DMS153 treated with DMSO at 0.1 percent for 48 hours (cell line): ENCODE data around the gene ELMOD1.

Experiments used
- DNase-seq: peaks from one replicate; lab custom pipeline; 2025; ENCODE audit not compliant: unreplicated experiment; lab: John Stamatoyannopoulos, UW

Gene ELMOD1

DNA sequence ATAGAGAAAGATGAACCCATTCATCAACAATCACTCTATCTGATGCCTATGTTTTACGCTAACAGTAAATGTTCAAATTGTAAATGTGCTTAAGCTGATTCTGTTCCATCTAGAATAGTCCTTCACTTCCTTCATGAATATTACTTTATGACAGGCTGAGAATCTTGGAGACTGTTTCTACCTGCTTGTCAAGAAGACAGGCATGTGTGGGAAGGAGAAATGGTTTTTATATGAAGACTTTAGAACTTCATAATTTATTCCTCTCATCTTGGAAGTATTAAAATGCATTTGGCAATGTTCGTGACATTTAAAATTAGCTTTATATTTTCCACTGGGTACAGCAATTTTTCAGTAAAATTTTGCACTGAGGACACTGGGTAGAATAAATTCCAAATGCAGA, 41.0 kb downstream of the ELMOD1 start:
- no peak for DNase-seq

- no peak for DNase-seq
Measured at GRCh38 chr11:107646783-107647182, 55.8 kb downstream of the ELMOD1 start.

DNA sequence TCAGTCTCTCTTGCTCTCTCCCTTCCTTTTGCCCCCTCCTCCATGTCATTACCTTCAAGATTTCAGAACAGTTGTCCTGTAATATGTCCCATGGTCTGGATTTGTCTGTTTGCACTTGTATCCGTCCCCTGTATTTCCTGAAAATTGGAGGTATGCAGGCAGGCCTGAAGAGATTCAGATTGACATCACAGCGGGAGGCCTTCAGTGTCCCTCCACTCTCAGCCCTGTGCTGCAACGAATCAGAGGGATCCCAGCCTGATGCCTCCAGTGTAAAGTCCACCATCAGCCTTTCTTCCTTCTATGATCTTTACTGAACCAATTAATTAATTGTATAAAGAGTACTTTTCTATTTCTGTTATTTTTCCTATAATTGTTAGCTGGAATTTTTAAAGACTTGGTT, 57.3 kb downstream of the ELMOD1 start:
- DNase-seq: no peak

DNA sequence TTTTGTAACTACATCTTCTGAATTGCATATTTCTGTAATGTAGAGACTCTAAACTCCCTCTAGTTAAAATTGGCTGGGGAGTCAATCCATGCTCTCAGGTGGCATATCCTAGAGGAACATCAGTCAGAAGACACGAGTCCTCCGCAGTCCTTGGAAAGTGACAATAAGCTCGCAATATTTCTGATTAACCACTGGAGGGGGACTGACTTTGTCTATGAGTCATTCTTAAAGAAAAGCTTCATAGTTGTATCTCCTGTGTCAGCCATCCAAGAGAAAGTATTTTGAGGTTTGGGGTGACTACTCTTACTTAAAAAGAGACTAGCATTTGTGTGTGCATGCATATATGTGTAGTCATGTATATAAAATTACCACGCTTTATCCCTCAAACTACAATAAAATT, 60.7 kb downstream of the ELMOD1 start:
- DNase-seq: no peak

DNA sequence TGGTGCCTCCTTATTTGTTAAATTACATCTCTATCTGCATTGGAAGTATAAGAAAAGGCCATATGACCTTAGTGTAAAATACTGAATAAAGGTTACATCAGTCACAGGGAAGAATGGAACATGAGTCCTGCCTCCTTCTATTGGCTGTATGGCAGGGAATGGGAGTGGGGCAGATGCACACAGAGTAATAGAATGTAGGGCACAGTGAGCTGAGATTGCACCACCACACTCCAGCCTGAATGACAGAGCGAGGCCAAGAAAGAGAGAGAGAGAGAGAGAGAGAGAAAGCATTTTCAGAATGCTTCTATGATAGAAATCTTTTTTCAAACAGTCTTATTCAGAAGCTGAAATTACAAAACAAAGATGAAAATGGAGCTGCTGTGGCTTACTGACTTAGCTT, 62.1 kb downstream of the ELMOD1 start:
- DNase-seq: no peak

DNA sequence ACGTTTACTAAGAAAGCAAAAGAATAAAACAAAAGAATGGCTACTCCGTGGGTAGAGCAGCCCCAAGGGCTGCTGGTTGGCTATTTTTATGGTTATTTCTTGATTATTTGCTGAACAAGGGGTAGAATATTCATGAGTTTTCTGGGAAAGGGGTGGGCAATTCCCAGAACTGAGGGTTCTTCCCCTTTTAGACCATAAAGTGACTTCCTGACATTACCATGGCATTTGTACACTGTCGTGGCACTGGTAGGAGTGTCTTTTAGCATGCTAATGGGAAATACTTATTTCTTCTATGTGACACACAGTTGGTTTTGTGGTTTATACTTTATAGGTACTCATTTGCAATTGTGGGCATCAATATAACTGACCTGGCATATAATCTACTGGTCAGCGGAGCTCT, 64.7 kb downstream of the ELMOD1 start:
- DNase-seq: no peak

DNA sequence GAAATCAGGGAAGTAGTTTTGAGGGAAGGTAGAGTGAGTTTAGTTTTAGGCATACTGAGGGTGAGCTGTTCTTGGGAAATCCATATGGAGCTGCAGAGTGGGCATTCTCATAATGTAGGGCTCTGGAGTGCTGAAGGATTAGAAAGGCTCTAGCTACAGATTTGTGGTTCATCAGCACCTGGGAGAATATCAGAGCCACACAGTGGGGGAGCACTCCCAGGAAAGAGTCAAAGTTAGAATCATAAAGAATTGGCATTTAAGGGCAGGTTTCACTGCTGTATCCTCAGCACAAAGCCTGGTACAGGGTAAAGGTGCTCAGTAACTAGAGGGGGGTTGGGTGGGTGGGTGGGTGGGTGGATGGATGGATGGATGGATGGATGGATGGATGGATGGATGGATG, 68.4 kb downstream of the ELMOD1 start:
- no peak for DNase-seq

GRCh38 chr11:107660066-107660465, 69.1 kb downstream of the ELMOD1 start:
- DNase-seq: no peak

GRCh38 chr11:107661656-107662055, 70.7 kb downstream of the ELMOD1 start:
- DNase-seq: no peak

DNA sequence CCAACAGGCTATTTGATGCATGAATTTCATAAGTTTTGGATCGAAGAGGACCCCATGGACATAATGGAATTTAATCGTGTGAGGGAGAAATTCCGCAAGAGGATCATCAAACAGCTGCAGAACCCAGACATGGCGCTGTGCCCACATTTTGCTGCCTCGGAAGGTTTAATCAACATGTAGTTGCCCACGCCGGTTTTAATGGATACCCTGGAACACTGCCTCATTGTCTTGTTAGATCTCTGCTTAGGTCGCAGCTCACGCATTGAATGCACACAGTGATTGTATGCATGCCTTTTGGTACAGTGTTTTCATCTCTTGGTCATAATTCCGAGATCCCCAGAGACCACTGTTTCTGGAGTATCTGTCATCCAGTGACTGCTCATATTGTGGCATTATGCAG, 74.1 kb downstream of the ELMOD1 start:
- DNase-seq: no peak

DNA sequence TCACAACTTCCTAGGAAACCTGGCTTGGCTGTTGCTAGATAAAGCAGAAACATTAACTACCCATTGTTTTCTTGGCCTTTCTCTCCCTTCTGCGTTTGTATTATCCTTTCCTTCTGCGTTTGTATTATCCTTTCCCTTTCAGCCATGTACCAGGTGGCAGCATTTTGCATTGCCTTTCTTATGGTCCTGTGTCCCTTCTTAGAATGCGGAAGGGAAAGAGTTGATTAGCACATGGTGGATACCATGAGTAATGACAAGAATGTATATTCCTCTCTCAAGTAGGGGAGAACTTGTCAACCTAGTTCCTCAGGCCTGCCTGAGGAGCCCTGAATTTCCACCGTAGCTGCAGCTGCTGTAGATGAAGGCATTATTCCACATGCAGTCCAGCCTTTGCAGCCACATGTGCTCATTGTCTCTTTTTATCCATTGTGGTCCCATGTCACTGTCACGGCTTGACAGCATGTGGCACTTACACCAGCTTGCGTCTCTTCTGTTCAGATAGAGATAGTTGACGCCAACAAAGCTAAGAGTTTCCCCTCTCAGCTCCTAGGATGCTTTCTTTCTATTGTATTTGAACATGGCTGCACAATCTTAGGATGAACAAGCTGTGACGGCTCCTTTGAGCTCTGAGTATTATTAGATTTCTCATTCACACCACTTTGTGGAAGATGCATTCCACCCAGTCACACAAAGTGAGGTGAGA, 76.1 kb downstream of the ELMOD1 start:
- no peak for DNase-seq

DNA sequence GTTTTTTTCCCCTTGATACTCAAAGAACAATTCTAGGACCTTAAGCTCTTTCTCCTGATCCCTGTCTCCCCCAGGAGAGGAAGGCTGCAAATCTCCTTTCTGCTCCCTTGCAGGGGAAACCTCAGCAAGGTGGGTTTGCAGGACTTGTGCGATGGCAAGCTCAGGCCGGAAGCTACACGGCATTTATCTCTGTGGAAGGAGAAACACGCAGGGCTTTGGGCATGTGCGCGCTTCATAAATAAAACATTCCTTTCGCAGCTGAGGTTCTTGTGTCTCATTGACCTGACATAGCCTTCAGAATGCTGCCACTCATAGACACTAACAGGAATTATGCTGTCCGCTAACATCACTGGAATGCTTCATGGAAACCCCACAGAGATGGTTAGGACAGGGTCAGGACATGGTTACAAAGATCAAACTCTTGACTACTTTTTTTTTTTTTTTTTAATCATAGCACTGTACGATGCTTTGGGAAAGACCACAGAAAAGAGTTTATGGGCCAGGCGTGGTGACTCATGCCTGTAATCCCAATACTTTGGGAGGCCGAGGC, 78.3 kb downstream of the ELMOD1 start:
- no peak for DNase-seq

DNA sequence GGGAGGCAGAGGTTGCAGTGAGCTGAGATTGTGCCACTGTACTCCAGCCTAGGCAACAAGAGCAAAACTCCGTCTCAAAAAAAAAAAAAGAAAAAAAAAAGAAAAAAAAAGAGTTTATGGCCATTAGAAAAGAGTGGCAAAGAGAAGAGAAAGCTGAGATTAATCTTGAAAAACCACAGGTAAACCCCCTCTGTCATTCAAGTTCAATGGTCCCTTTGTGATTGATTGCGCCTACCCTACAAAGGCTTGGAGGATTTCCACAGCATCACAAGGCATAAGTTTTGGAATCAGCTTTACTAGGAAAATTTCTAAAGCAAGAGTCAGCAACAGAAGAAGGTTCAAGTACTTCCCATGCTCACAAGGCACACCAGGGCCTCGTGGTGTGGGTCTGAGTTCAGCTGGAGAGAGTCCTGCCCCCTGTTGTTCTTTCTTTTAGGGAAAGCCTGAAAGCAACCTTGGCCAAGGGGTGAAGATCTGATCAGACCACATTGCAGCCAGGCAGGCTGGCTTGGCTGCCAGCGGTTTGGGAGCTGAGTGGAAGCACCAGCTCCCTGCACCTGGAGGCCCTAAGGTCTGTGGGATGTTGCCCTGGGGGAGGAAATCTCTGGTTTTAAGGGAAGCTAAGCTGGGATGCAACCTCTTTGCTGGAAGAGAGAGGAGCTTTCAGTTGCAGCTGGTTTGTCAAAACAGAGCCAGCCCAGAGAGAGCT, 79.1 kb downstream of the ELMOD1 start:
- DNase-seq: no peak

DNA sequence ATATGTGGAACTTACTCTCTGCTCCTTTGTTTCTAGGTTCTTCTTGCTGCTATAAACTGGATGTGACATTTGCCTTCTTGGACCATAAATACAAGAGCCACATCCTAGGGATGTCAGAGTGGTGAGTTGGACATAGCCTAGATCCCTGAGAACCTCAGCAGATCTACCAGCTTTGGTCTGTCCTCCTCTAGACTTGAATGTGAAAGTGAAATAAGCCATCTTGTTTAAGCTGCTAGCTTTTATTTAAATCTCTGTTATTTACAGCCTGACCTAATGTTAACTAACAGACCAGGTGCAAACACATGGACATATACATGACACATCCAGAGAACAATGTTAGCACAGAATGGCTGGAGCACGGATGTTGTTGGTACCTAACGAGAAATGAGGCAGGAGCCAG, 85.0 kb downstream of the ELMOD1 start:
- DNase-seq: no peak

DNA sequence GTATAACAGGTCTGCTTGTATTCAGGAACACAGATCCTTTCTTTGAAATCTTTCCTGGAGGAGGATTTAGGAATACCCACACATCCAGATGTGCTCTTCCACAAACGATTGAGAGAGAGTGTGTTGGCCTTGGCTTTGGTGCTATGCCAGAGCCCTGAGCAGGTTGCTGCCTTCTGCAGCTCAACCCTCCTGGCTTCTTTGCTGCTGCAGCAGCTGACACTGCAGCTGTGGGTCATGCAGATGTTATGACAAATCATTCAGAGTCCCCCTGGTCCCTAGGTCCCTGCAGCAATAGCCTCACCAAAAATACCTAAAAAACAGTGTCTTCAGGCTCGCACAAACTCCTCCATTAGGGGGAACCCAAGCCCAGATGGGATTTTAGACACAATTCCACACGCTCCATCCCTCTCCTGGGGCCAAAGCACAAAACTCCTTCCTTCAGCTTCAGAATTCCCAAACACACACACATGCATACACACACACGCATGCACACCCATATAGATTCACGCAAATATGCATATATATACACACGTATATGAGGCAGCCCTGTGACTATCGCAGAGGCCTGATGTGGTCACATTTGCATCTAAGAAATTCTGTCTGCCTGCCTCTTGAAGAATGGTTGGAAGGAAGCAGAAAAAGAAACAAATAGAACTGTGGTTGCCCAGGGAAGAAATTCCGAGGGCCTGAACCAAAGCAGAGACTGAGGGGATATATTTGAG, 85.5 kb downstream of the ELMOD1 start:
- DNase-seq: no peak

GRCh38 chr11:107677924-107678631, 87.1 kb downstream of the ELMOD1 start:
- no peak for DNase-seq

DNA sequence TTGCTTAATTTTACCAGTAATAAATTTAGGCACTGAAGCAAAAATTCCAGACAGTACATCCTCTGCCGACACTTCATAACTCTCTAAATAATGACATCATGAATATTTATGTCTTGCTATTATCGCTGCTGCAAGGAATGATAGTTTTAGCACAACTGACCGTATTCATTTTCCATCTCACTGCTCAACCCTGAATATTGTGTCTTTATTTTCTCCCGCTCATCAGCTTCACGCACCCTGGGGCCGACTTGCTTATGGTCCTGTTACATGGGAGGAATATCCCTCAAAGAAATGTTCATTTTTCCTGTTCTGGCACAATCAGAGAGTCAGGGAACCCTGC, 87.7 kb downstream of the ELMOD1 start:
- no peak for DNase-seq

GRCh38 chr11:107679255-107680024, 88.5 kb downstream of the ELMOD1 start:
- DNase-seq: no peak

GRCh38 chr11:107682171-107682570, 91.2 kb downstream of the ELMOD1 start:
- DNase-seq: no peak

- no peak for DNase-seq
Measured at GRCh38 chr11:107682572-107682971, 91.6 kb downstream of the ELMOD1 start.

DNA sequence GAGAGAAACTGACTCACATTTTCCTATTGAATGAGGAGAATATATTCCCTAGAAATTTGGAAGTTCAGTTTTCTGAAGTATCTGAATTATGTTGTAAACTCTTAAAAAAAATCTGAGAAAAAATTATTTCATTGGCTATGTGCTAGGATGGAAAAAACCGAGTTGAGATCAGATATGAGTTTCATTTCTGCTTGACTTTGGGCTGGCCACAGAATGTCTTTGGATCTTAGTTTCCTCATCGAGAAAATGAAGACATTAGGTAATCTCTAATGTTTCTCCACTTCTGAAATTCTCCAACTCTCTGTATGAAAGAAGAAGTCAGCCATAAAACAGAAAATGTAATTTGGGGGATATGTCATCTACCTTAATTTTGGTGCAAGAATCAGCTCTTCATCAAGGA, 92.1 kb downstream of the ELMOD1 start:
- DNase-seq: no peak
